ENCODE measurements around the gene OMA1. TPM values are rescaled to one million over a fixed set of nuclear protein-coding genes. Genes with fewer than 3 reads are reported as not detected.

OMA1 gene
- total RNA-seq, 4 donors from 2014 or later = 17.1 to 32.2 (median 29.0) TPM

- Histone ChIP-seq H3K36me3 (no peaks in the 10 kb centered on the region), H3K9me3 (no peaks in the 10 kb centered on the region), H3K4me1 (peaks cover 0 to 26% (median 10%) of the 10 kb centered on the region in 4 donors), H3K27ac (peak overlapping the region in 3 of 4 donors; percentile 22 to 46 (median 27)), H3K4me3 (peak overlapping the region in 2 of 4 donors; percentile 36 to 46), H3K27me3 (peaks cover 0 to 49% of the 10 kb centered on the region in 2 donors)
- no peak for TF ChIP-seq CTCF (IDR thresholded peaks at IDR 0.05)
- no peak for TF ChIP-seq POLR2A (IDR thresholded peaks at IDR 0.05)
- TF ChIP-seq EP300 (IDR thresholded peaks at IDR 0.05) = no peak
- WGBS, 2 donors = 21 to 22% methylated on average over 3 of the region's 3 CpGs
- DNase-seq (ENCODE audit: low spot score in 2 of 2) = no peak
Observed at GRCh38 chr1:58577654-58578030, 31.1 kb upstream of the OMA1 start.

GRCh38 chr1:58576727-58577653 is 30.5 kb upstream of the OMA1 start, which contains the start of gene TACSTD2:
TSS of gene TACSTD2 (minus strand) at chr1:58577252. CDS start at chr1:58577156, 96 bp downstream.
- WGBS, 2 donors = 15 to 19% methylated on average over 36 to 61 of the region's 107 CpGs
- Histone ChIP-seq H3K27ac (peak within 1 kb of the TSS in 3 of 4 donors; percentile 22 to 46 (median 27)), H3K27me3 (peaks cover 0 to 52% of the 10 kb centered on the region in 2 donors)

DNA sequence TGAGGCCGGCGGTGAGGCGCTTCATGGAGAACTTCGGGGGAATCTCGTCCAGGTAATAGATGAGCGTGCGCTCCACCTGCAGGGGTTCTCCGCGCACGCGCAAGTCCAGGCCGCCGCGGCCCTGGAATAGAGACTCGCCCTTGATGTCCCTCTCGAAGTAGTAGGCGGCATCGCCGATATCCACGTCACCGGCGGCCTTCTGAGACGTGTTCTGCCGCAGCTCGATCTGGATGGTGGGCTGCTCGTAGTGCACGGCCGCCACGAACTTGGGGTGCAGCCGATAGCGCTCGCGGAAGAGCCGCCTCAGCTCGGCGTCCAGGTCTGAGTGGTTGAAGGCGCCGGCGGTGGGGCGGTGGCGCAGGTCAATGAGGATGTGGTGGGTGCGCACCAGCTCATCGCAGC is 29.8 kb upstream of the OMA1 start:
- Histone ChIP-seq H3K36me3 (no peaks in the 10 kb centered on the region), H3K27ac (peak overlapping the region in 1 of 4 donors; percentile 46), H3K9me3 (no peaks in the 10 kb centered on the region), H3K4me3 (peak overlapping the region; percentile 30 to 46 (median 34)), H3K4me1 (peaks cover 0 to 26% (median 10%) of the 10 kb centered on the region in 4 donors), H3K27me3 (peaks cover 0 to 52% of the 10 kb centered on the region in 2 donors)
- no peak for DNase-seq (ENCODE audit: low spot score in 2 of 2)
- TF ChIP-seq POLR2A (IDR thresholded peaks at IDR 0.05) = no peak
- no peak for TF ChIP-seq EP300 (IDR thresholded peaks at IDR 0.05)
- TF ChIP-seq CTCF (IDR thresholded peaks at IDR 0.05) = no peak
- whole genome bisulfite sequencing, 2 donors = 9 to 17% methylated on average over 7 to 39 of the region's 43 CpGs

More at GRCh38 chr1:58576727-58577653, 30.5 kb upstream of the OMA1 start, which contains the start of gene TACSTD2:
- H3K4me1 ChIP-seq = peaks cover 0 to 26% (median 10%) of the 10 kb centered on the region in 4 donors
- H3K4me3 ChIP-seq = peak within 1 kb of the TSS; percentile 30 to 46 (median 34)
- no peaks in the 10 kb centered on the region for H3K9me3 ChIP-seq
- H3K36me3 ChIP-seq = no peaks in the 10 kb centered on the region
- TF ChIP-seq POLR2A (IDR thresholded peaks at IDR 0.05) (no peak), CTCF (IDR thresholded peaks at IDR 0.05) (no peak), EP300 (IDR thresholded peaks at IDR 0.05) (no peak)
- no peak for DNase-seq (ENCODE audit: low spot score in 2 of 2)

GRCh38 chr1:58575551-58576324 is 29.2 kb upstream of the OMA1 start:
- 49 to 57% methylated on average over 32 of the region's 32 CpGs for WGBS, 2 donors
- peak overlapping the region in 1 of 4 donors; percentile 46 for H3K27ac ChIP-seq
- TF ChIP-seq CTCF (IDR thresholded peaks at IDR 0.05) (no peak), EP300 (IDR thresholded peaks at IDR 0.05) (no peak), POLR2A (IDR thresholded peaks at IDR 0.05) (no peak)
- DNase-seq (ENCODE audit: low spot score in 2 of 2) = no peak
- peak overlapping the region; percentile 30 to 46 (median 34) for H3K4me3 ChIP-seq
- H3K4me1 ChIP-seq = peaks cover 0 to 26% (median 10%) of the 10 kb centered on the region in 4 donors
- H3K27me3 ChIP-seq = peaks cover 0 to 52% of the 10 kb centered on the region in 2 donors
- H3K9me3 ChIP-seq = no peaks in the 10 kb centered on the region
- H3K36me3 ChIP-seq = no peaks in the 10 kb centered on the region
